HG03469 (cell line): ENCODE results near the gene MAML3.

ENCODE experiments used
- ATAC-seq: cut with Tn5 transposase; IDR thresholded peaks from one replicate; pipeline ENCODE4 v1.9.1; 2021; ENCODE audit warnings: mild to moderate bottlenecking, moderate library complexity, moderate number of reproducible peaks; ENCODE audit not compliant: unreplicated experiment

Gene MAML3

GRCh38 chr4:139744232-139744631 is 409.8 kb downstream of the MAML3 start:
- no peak for ATAC-seq

- ATAC-seq = no peak
Measured at GRCh38 chr4:139743027-139743426, 411.0 kb downstream of the MAML3 start.

- no peak for ATAC-seq
Measured at GRCh38 chr4:139740531-139741041, 413.4 kb downstream of the MAML3 start.

- no peak for ATAC-seq
Measured at GRCh38 chr4:139740121-139740520, 413.9 kb downstream of the MAML3 start.

- no peak for ATAC-seq
Measured at GRCh38 chr4:139738846-139739613, 415.0 kb downstream of the MAML3 start.

GRCh38 chr4:139736661-139737060 is 417.3 kb downstream of the MAML3 start:
- ATAC-seq = no peak

GRCh38 chr4:139736274-139736660 is 417.7 kb downstream of the MAML3 start:
- ATAC-seq = no peak

GRCh38 chr4:139735381-139736273 is 418.4 kb downstream of the MAML3 start:
- ATAC-seq = no peak

- no peak for ATAC-seq
Measured at GRCh38 chr4:139734875-139735380, 419.1 kb downstream of the MAML3 start.

GRCh38 chr4:139734201-139734874 is 419.6 kb downstream of the MAML3 start:
- no peak for ATAC-seq

GRCh38 chr4:139732991-139733570 is 420.9 kb downstream of the MAML3 start:
- no peak for ATAC-seq

GRCh38 chr4:139728840-139729239 is 425.1 kb downstream of the MAML3 start:
- no peak for ATAC-seq

- no peak for ATAC-seq
Measured at GRCh38 chr4:139728146-139728545, 425.8 kb downstream of the MAML3 start.

GRCh38 chr4:139726615-139727014 is 427.4 kb downstream of the MAML3 start:
- no peak for ATAC-seq

- no peak for ATAC-seq
Measured at GRCh38 chr4:139725236-139725635, 428.7 kb downstream of the MAML3 start.

GRCh38 chr4:139721789-139722188 is 432.2 kb downstream of the MAML3 start:
- no peak for ATAC-seq

- no peak for ATAC-seq
Measured at GRCh38 chr4:139720806-139721205, 433.2 kb downstream of the MAML3 start.

GRCh38 chr4:139719381-139720101 is 434.4 kb downstream of the MAML3 start:
- no peak for ATAC-seq

GRCh38 chr4:139718833-139719232 is 435.2 kb downstream of the MAML3 start:
- ATAC-seq = no peak

- ATAC-seq = no peak
Measured at GRCh38 chr4:139718358-139718757, 435.6 kb downstream of the MAML3 start.
